ENCODE data around the gene PACRG.

PACRG gene

GRCh38 chr6:163092876-163093275, 365.1 kb downstream of the PACRG start:
- peak in 6 of 14 donors; percentile 3 to 52 (median 16) for DNase-seq

GRCh38 chr6:163094881-163095280, 367.1 kb downstream of the PACRG start:
- DNase-seq = peak in 1 of 14 donors; percentile 49

GRCh38 chr6:163095401-163095800, 367.6 kb downstream of the PACRG start:
- DNase-seq = peak in 1 of 14 donors; percentile 39

GRCh38 chr6:163098827-163099479, 371.2 kb downstream of the PACRG start:
- DNase-seq = peak in 2 of 14 donors; percentile 22 to 57

- DNase-seq = peak in 3 of 14 donors; percentile 12 to 16 (median 12)
Measured at GRCh38 chr6:163099621-163100171, 371.9 kb downstream of the PACRG start.

- DNase-seq = no peak
Measured at GRCh38 chr6:163100259-163100658, 372.5 kb downstream of the PACRG start.

- no peak for DNase-seq
Measured at GRCh38 chr6:163113358-163113962, 385.7 kb downstream of the PACRG start.

- no peak for DNase-seq
Measured at GRCh38 chr6:163118941-163119340, 391.2 kb downstream of the PACRG start.

GRCh38 chr6:163120223-163120622, 392.4 kb downstream of the PACRG start:
- DNase-seq = no peak

- no peak for DNase-seq
Measured at GRCh38 chr6:163121270-163121669, 393.5 kb downstream of the PACRG start.

- peak in 5 of 14 donors; percentile 20 to 45 (median 32) for DNase-seq
Measured at GRCh38 chr6:163122365-163122764, 394.6 kb downstream of the PACRG start.

GRCh38 chr6:163123098-163123497, 395.3 kb downstream of the PACRG start:
- DNase-seq = no peak

- DNase-seq = no peak
Measured at GRCh38 chr6:163126741-163127140, 399.0 kb downstream of the PACRG start.

GRCh38 chr6:163127587-163127986, 399.8 kb downstream of the PACRG start:
- DNase-seq = no peak

- DNase-seq = no peak
Measured at GRCh38 chr6:163128324-163128723, 400.6 kb downstream of the PACRG start.

- DNase-seq = no peak
Measured at GRCh38 chr6:163132050-163132750, 404.4 kb downstream of the PACRG start.

- no peak for DNase-seq
Measured at GRCh38 chr6:163133017-163133416, 405.2 kb downstream of the PACRG start.

- no peak for DNase-seq
Measured at GRCh38 chr6:163133691-163134090, 405.9 kb downstream of the PACRG start.

- no peak for DNase-seq
Measured at GRCh38 chr6:163136681-163137397, 409.1 kb downstream of the PACRG start.

GRCh38 chr6:163137398-163137881, 409.7 kb downstream of the PACRG start:
- peak in 4 of 14 donors; percentile 21 to 41 (median 28) for DNase-seq

- DNase-seq = no peak
Measured at GRCh38 chr6:163146036-163146435, 418.3 kb downstream of the PACRG start.

GRCh38 chr6:163147994-163148393, 420.2 kb downstream of the PACRG start:
- DNase-seq = no peak
